HepG2 (cell line): ENCODE results near the gene BABAM1. TPM values are rescaled to one million over a fixed set of nuclear protein-coding genes. Genes with fewer than 3 reads are reported as not detected.

Source experiments
- KDM5A ChIP-seq: fragments of 200-600 bp; sonication (generic); IDR thresholded peaks from 2 replicates; pipeline ENCODE4 v1.7.0; 2018; ENCODE audit warnings: antibody characterized with exemption, mild to moderate bottlenecking, low read length, borderline replicate concordance
- KLF6 ChIP-seq: IDR thresholded peaks from 2 replicates; pipeline ENCODE4 v1.8.0; 2016; ENCODE audit warnings: missing biosample characterization, missing genetic modification reagents
- MED1 ChIP-seq: sonication (generic); formaldehyde crosslinking; IDR thresholded peaks from 2 replicates; pipeline ENCODE4 v1.4.0; 2020; ENCODE audit warnings: missing genetic modification reagents
- MEIS1 ChIP-seq: sonication (generic); formaldehyde crosslinking; IDR thresholded peaks from 2 replicates; pipeline ENCODE4 v1.9.0; 2021; ENCODE audit warnings: mild to moderate bottlenecking, missing genetic modification reagents, moderate library complexity, borderline replicate concordance
- PCBP1 ChIP-seq: fragments of 200-400 bp; formaldehyde crosslinking; IDR thresholded peaks from 2 replicates; pipeline ENCODE4 v1.6.1; 2017; ENCODE audit warnings: mild to moderate bottlenecking, low read depth, low read length, borderline replicate concordance
- SMAD1 ChIP-seq: sonication (generic); formaldehyde crosslinking; IDR thresholded peaks from 2 replicates; pipeline ENCODE4 v1.4.0; 2020; ENCODE audit warnings: missing genetic modification reagents, low read depth, mild to moderate bottlenecking, borderline replicate concordance
- SMARCE1 ChIP-seq: fragments of 450-650 bp; IDR thresholded peaks from 2 replicates; pipeline ENCODE4 v1.6.1; 2017; ENCODE audit warnings: borderline replicate concordance
- TP53 ChIP-seq: sonication (generic); formaldehyde crosslinking; conservative IDR thresholded peaks from 2 replicates; pipeline ENCODE4 v1.4.0; 2020; ENCODE audit warnings: missing genetic modification reagents
- YEATS4 ChIP-seq: sonication (generic); formaldehyde crosslinking; IDR thresholded peaks from 2 replicates; pipeline ENCODE4 v1.4.0; 2020; ENCODE audit warnings: missing genetic modification reagents, borderline replicate concordance
- ZNF282 ChIP-seq: fragments of 450-650 bp; IDR thresholded peaks from 2 replicates; pipeline ENCODE4 v1.6.1; 2018; ENCODE audit not compliant: partially characterized antibody
- ZNF382 ChIP-seq: sonication (generic); formaldehyde crosslinking; IDR thresholded peaks from 2 replicates; pipeline ENCODE4 v1.5.0; 2020; ENCODE audit warnings: missing genetic modification reagents, mild to moderate bottlenecking, borderline replicate concordance
- ZNF510 ChIP-seq: sonication (generic); formaldehyde crosslinking; IDR thresholded peaks from 2 replicates; pipeline ENCODE4 v1.4.0; 2020; ENCODE audit warnings: low read depth, mild to moderate bottlenecking, missing genetic modification reagents
- ZNF709 ChIP-seq: sonication (generic); formaldehyde crosslinking; IDR thresholded peaks from 2 replicates; pipeline ENCODE4 v1.5.0; 2020; ENCODE audit warnings: mild to moderate bottlenecking, missing genetic modification reagents
- polyA plus RNA-seq, 8 experiments: library from polyadenylated mRNA; depleted of rRNA in 3 of 8; stranded (reverse) in 7 of 8; unstranded in 1 of 8; fragments of >200 nt; fragmentation: Illumina TruSeq in 4 of 8; extraction: Trizol in 4 of 8; gene quantifications; 2 replicates each; pipeline versions ENCODE4 v1.2.1 to v1.2.3, GENCODE V29; 2011 to 2016; ENCODE audit warnings: low read depth in 4 of 8, missing spikeins in 1 of 8, mixed read lengths in 1 of 8; ENCODE audit not compliant: insufficient read depth in 1 of 8
- total RNA-seq, 5 experiments: library from RNA; depleted of rRNA; stranded (reverse); fragments of >200 nt; fragmentation: Illumina TruSeq; extraction: Trizol; gene quantifications; 2 replicates each; pipeline ENCODE4 v1.2.3, GENCODE V29; 2016; ENCODE audit warnings: low read depth in 1 of 5
- TF ChIP-seq, protein P1 (sequence below): sonication (generic); formaldehyde crosslinking; IDR thresholded peaks from 2 replicates; pipeline ENCODE4 v1.8.1; 2023; ENCODE audit warnings: mild to moderate bottlenecking, missing genetic modification reagents
- TF ChIP-seq, protein P2 (sequence below): sonication (generic); formaldehyde crosslinking; IDR thresholded peaks from 2 replicates; pipeline ENCODE4 v1.4.0; 2020; ENCODE audit warnings: missing genetic modification reagents
- TF ChIP-seq, protein P3 (sequence below): sonication (generic); formaldehyde crosslinking; IDR thresholded peaks from 2 replicates; pipeline ENCODE4 v1.5.1; 2020; ENCODE audit warnings: mild to moderate bottlenecking, missing genetic modification reagents, borderline replicate concordance
- TF ChIP-seq, protein P4 (sequence below): IDR thresholded peaks from 2 replicates; pipeline ENCODE4 v1.6.1; 2012; ENCODE audit warnings: low read length, improper control_type of control experiment
- TF ChIP-seq, protein P5 (sequence below): sonication (generic); formaldehyde crosslinking; IDR thresholded peaks from 2 replicates; pipeline ENCODE4 v1.4.0; 2020; ENCODE audit warnings: mild to moderate bottlenecking, low read depth, missing genetic modification reagents
- TF ChIP-seq, protein P6 (sequence below): sonication (generic); formaldehyde crosslinking; IDR thresholded peaks from 2 replicates; pipeline ENCODE4 v1.4.0; 2020; ENCODE audit warnings: mild to moderate bottlenecking, missing genetic modification reagents

The BABAM1 gene
- total and polyA plus RNA-seq, 2 of the 13 experiments (the other 11 are each of a cell fraction or from before 2014, with no cell fraction given) = 70.0 to 82.0 TPM

DNA sequence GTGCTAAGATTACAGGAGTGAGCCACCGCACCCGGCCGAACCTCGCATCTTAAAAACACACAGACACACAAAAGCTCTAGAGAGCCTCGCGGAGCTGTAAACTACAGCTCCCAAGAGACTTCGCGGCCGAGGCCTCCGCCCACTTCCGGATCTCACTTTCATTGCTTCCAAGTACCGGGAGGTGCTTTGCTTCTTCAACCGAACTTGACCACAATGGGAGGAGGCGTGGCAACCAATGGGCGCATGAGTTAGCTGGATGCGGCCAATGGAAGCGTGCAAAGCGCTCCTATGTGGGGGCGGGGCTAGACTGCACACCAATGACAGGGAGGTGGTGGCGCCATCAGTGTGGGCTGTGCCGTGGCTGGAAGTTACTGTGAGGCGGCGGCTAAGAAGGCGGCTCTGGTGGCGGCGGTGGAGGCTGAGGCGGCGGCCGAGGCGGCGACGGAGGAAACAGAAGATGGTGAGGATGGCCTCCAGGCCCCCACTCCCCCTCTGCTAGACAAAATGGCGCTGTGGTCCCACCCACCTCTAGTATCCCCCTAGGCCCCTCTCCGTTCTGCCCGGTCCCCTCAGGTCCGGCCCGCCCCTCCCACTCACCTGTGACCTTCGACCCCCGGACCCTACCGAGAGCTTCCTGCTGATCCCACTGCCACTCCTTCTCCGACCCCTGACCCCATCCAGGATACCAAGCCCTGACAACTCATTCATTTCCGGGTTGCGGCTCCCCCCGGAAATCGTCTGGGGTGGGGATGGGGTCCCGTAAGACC is 42.1 kb downstream of the BABAM1 start, which contains the start of gene DDA1 (continued):
- TF ChIP-seq ZNF510 (CRISPR knock-in tag) (no peak), ZNF282 (no peak), KLF6 (CRISPR knock-in tag) (no peak), KDM5A (peak; percentile 89; the same call in 1 of the 2 replicates), YEATS4 (CRISPR knock-in tag) (no peak), SMARCE1 (no peak), MED1 (CRISPR knock-in tag) (no peak), TP53 (CRISPR knock-in tag) (no peak), MEIS1 (CRISPR knock-in tag) (no peak), PCBP1 (peak; percentile 89; the same call in 1 of the 2 replicates), ZNF709 (CRISPR knock-in tag) (peak; percentile 76; the same call in 1 of the 2 replicates), ZNF382 (CRISPR knock-in tag) (no peak), SMAD1 (CRISPR knock-in tag) (no peak)
- TF ChIP-seq, protein P1, sequence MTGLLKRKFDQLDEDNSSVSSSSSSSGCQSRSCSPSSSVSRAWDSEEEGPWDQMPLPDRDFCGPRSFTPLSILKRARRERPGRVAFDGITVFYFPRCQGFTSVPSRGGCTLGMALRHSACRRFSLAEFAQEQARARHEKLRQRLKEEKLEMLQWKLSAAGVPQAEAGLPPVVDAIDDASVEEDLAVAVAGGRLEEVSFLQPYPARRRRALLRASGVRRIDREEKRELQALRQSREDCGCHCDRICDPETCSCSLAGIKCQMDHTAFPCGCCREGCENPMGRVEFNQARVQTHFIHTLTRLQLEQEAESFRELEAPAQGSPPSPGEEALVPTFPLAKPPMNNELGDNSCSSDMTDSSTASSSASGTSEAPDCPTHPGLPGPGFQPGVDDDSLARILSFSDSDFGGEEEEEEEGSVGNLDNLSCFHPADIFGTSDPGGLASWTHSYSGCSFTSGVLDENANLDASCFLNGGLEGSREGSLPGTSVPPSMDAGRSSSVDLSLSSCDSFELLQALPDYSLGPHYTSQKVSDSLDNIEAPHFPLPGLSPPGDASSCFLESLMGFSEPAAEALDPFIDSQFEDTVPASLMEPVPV (CRISPR knock-in tag) = 0 out of 2 replicates have a peak, but pooled peaks have one; percentile 33
- TF ChIP-seq, protein P2, sequence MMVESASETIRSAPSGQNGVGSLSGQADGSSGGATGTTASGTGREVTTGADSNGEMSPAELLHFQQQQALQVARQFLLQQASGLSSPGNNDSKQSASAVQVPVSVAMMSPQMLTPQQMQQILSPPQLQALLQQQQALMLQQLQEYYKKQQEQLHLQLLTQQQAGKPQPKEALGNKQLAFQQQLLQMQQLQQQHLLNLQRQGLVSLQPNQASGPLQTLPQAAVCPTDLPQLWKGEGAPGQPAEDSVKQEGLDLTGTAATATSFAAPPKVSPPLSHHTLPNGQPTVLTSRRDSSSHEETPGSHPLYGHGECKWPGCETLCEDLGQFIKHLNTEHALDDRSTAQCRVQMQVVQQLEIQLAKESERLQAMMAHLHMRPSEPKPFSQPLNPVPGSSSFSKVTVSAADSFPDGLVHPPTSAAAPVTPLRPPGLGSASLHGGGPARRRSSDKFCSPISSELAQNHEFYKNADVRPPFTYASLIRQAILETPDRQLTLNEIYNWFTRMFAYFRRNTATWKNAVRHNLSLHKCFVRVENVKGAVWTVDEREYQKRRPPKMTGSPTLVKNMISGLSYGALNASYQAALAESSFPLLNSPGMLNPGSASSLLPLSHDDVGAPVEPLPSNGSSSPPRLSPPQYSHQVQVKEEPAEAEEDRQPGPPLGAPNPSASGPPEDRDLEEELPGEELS (CRISPR knock-in tag) = 0 out of 2 replicates have a peak, but pooled peaks have one; percentile 10
- TF ChIP-seq, protein P3, sequence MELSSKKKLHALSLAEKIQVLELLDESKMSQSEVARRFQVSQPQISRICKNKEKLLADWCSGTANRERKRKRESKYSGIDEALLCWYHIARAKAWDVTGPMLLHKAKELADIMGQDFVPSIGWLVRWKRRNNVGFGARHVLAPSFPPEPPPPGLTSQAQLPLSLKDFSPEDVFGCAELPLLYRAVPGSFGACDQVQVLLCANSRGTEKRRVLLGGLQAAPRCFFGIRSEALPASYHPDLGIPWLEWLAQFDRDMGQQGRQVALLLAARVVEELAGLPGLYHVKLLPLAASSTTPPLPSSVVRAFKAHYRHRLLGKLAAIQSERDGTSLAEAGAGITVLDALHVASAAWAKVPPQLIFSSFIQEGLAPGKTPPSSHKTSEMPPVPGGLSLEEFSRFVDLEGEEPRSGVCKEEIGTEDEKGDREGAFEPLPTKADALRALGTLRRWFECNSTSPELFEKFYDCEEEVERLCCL = no peak
- TF ChIP-seq, protein P4, sequence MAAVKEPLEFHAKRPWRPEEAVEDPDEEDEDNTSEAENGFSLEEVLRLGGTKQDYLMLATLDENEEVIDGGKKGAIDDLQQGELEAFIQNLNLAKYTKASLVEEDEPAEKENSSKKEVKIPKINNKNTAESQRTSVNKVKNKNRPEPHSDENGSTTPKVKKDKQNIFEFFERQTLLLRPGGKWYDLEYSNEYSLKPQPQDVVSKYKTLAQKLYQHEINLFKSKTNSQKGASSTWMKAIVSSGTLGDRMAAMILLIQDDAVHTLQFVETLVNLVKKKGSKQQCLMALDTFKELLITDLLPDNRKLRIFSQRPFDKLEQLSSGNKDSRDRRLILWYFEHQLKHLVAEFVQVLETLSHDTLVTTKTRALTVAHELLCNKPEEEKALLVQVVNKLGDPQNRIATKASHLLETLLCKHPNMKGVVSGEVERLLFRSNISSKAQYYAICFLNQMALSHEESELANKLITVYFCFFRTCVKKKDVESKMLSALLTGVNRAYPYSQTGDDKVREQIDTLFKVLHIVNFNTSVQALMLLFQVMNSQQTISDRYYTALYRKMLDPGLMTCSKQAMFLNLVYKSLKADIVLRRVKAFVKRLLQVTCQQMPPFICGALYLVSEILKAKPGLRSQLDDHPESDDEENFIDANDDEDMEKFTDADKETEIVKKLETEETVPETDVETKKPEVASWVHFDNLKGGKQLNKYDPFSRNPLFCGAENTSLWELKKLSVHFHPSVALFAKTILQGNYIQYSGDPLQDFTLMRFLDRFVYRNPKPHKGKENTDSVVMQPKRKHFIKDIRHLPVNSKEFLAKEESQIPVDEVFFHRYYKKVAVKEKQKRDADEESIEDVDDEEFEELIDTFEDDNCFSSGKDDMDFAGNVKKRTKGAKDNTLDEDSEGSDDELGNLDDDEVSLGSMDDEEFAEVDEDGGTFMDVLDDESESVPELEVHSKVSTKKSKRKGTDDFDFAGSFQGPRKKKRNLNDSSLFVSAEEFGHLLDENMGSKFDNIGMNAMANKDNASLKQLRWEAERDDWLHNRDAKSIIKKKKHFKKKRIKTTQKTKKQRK = no peak
- TF ChIP-seq, protein P5, sequence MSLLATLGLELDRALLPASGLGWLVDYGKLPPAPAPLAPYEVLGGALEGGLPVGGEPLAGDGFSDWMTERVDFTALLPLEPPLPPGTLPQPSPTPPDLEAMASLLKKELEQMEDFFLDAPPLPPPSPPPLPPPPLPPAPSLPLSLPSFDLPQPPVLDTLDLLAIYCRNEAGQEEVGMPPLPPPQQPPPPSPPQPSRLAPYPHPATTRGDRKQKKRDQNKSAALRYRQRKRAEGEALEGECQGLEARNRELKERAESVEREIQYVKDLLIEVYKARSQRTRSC (CRISPR knock-in tag) = no peak
- TF ChIP-seq, protein P6, sequence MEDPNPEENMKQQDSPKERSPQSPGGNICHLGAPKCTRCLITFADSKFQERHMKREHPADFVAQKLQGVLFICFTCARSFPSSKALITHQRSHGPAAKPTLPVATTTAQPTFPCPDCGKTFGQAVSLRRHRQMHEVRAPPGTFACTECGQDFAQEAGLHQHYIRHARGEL = no peak
